Measurements from ENCODE around the gene IDH3G.

The IDH3G gene

DNA sequence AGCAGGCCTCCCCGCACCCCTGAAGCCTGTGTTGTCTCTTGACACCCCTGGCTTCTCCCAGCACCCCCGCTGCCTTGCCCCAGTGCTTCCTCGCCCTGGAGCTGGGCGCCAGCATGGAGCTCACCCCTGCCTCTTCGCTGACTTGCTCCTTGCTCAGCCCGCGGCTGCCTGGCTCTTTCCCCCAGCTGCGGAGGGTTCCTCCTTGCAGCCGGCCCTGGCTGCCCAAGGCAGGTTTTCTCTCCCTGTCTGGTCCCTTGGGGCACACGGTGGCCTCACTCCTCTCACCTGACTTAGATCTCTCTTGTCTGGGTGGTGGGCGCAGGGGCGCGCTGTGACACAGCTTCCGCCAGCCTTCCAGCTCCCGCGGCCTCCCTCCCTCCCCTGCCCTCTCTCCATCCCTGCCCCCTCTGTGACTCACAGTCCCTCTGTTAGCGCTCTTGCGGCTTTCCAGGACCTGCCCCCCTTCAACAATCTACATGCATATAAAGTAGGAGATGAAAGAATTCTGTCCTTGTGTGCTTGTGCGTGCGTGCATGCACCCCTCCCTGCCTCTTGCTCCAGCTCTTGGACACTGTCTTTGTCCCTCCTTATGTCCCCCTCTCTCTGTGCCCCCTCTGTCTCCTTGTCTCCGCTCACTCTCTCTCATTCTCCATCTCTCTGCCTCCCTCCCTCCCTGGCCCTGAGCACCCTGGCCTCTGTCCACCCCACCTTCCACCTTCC lies 27.9 kb downstream of the IDH3G start (continued):
- TF ChIP-seq, protein P1, sequence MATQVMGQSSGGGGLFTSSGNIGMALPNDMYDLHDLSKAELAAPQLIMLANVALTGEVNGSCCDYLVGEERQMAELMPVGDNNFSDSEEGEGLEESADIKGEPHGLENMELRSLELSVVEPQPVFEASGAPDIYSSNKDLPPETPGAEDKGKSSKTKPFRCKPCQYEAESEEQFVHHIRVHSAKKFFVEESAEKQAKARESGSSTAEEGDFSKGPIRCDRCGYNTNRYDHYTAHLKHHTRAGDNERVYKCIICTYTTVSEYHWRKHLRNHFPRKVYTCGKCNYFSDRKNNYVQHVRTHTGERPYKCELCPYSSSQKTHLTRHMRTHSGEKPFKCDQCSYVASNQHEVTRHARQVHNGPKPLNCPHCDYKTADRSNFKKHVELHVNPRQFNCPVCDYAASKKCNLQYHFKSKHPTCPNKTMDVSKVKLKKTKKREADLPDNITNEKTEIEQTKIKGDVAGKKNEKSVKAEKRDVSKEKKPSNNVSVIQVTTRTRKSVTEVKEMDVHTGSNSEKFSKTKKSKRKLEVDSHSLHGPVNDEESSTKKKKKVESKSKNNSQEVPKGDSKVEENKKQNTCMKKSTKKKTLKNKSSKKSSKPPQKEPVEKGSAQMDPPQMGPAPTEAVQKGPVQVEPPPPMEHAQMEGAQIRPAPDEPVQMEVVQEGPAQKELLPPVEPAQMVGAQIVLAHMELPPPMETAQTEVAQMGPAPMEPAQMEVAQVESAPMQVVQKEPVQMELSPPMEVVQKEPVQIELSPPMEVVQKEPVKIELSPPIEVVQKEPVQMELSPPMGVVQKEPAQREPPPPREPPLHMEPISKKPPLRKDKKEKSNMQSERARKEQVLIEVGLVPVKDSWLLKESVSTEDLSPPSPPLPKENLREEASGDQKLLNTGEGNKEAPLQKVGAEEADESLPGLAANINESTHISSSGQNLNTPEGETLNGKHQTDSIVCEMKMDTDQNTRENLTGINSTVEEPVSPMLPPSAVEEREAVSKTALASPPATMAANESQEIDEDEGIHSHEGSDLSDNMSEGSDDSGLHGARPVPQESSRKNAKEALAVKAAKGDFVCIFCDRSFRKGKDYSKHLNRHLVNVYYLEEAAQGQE (tag by site-specific recombination; IDR thresholded peaks at IDR 0.05), result no peak
- TF ChIP-seq SCRT1 (tag by site-specific recombination; IDR thresholded peaks at IDR 0.05; ENCODE audit: borderline replicate concordance), result no peak
- no peak for TF ChIP-seq SALL2 (tag by site-specific recombination; IDR thresholded peaks at IDR 0.05; ENCODE audit: borderline replicate concordance)
- TF ChIP-seq ZNF416 (tag by site-specific recombination; IDR thresholded peaks at IDR 0.05), result no peak
- TF ChIP-seq EGR2 (tag by site-specific recombination; IDR thresholded peaks at IDR 0.05; ENCODE audit: low read depth), result no peak
- TF ChIP-seq ZBTB7A (tag by site-specific recombination; IDR thresholded peaks at IDR 0.05; ENCODE audit: low read depth), result no peak
- TF ChIP-seq ZNF660 (tag by site-specific recombination; IDR thresholded peaks at IDR 0.05), result no peak
- TF ChIP-seq, protein P2, sequence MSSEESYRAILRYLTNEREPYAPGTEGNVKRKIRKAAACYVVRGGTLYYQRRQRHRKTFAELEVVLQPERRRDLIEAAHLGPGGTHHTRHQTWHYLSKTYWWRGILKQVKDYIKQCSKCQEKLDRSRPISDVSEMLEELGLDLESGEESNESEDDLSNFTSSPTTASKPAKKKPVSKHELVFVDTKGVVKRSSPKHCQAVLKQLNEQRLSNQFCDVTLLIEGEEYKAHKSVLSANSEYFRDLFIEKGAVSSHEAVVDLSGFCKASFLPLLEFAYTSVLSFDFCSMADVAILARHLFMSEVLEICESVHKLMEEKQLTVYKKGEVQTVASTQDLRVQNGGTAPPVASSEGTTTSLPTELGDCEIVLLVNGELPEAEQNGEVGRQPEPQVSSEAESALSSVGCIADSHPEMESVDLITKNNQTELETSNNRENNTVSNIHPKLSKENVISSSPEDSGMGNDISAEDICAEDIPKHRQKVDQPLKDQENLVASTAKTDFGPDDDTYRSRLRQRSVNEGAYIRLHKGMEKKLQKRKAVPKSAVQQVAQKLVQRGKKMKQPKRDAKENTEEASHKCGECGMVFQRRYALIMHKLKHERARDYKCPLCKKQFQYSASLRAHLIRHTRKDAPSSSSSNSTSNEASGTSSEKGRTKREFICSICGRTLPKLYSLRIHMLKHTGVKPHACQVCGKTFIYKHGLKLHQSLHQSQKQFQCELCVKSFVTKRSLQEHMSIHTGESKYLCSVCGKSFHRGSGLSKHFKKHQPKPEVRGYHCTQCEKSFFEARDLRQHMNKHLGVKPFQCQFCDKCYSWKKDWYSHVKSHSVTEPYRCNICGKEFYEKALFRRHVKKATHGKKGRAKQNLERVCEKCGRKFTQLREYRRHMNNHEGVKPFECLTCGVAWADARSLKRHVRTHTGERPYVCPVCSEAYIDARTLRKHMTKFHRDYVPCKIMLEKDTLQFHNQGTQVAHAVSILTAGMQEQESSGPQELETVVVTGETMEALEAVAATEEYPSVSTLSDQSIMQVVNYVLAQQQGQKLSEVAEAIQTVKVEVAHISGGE (tag by site-specific recombination; conservative IDR thresholded peaks at IDR 0.05; ENCODE audit: low read depth), result no peak
- no peak for TF ChIP-seq MZF1 (tag by site-specific recombination; IDR thresholded peaks at IDR 0.05; ENCODE audit: borderline replicate concordance)
- no peak for TF ChIP-seq ZNF561 (tag by site-specific recombination; IDR thresholded peaks at IDR 0.05; ENCODE audit: borderline replicate concordance)
- TF ChIP-seq ZNF140 (tag by site-specific recombination; IDR thresholded peaks at IDR 0.05), result no peak
- TF ChIP-seq ZNF24 (tag by site-specific recombination; IDR thresholded peaks at IDR 0.05), result no peak
- 0 out of 2 replicates have a peak, but pooled peaks have one; percentile 23 for TF ChIP-seq ZFP69B (tag by site-specific recombination; IDR thresholded peaks at IDR 0.05)
- TF ChIP-seq ZNF548 (tag by site-specific recombination; IDR thresholded peaks at IDR 0.05), result no peak
- TF ChIP-seq, protein P3, sequence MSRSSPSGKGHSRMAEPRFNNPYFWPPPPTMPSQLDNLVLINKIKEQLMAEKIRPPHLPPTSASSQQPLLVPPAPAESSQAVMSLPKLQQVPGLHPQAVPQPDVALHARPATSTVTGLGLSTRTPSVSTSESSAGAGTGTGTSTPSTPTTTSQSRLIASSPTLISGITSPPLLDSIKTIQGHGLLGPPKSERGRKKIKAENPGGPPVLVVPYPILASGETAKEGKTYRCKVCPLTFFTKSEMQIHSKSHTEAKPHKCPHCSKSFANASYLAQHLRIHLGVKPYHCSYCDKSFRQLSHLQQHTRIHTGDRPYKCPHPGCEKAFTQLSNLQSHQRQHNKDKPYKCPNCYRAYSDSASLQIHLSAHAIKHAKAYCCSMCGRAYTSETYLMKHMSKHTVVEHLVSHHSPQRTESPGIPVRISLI (tag by site-specific recombination; IDR thresholded peaks at IDR 0.05), result no peak
- TF ChIP-seq ZNF48 (tag by site-specific recombination; IDR thresholded peaks at IDR 0.05), result no peak
- TF ChIP-seq ZIC2 (tag by site-specific recombination; IDR thresholded peaks at IDR 0.05), result peak; percentile 77; the same call in 1 of the 2 replicates
- TF ChIP-seq ZNF366 (tag by site-specific recombination; conservative IDR thresholded peaks at IDR 0.05), result peak; percentile 79
- no peak for TF ChIP-seq ZNF747 (tag by site-specific recombination; IDR thresholded peaks at IDR 0.05)
- TF ChIP-seq ZNF10 (tag by site-specific recombination; IDR thresholded peaks at IDR 0.05), result no peak
- TF ChIP-seq ZNF37A (tag by site-specific recombination; IDR thresholded peaks at IDR 0.05), result no peak
- TF ChIP-seq ZNF600 (tag by site-specific recombination; IDR thresholded peaks at IDR 0.05), result peak; percentile 57; the same call in 1 of the 2 replicates
- TF ChIP-seq, protein P4, sequence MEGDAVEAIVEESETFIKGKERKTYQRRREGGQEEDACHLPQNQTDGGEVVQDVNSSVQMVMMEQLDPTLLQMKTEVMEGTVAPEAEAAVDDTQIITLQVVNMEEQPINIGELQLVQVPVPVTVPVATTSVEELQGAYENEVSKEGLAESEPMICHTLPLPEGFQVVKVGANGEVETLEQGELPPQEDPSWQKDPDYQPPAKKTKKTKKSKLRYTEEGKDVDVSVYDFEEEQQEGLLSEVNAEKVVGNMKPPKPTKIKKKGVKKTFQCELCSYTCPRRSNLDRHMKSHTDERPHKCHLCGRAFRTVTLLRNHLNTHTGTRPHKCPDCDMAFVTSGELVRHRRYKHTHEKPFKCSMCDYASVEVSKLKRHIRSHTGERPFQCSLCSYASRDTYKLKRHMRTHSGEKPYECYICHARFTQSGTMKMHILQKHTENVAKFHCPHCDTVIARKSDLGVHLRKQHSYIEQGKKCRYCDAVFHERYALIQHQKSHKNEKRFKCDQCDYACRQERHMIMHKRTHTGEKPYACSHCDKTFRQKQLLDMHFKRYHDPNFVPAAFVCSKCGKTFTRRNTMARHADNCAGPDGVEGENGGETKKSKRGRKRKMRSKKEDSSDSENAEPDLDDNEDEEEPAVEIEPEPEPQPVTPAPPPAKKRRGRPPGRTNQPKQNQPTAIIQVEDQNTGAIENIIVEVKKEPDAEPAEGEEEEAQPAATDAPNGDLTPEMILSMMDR (tag by site-specific recombination; IDR thresholded peaks at IDR 0.05), result no peak
- TF ChIP-seq ZNF830 (tag by site-specific recombination; IDR thresholded peaks at IDR 0.05; ENCODE audit: low read depth), result no peak
- TF ChIP-seq ZBTB48 (tag by site-specific recombination; IDR thresholded peaks at IDR 0.05), result peak; percentile 71; the same call in 1 of the 2 replicates
- TF ChIP-seq ZNF266 (tag by site-specific recombination; IDR thresholded peaks at IDR 0.05; ENCODE audit: low read depth), result no peak
- no peak for TF ChIP-seq GLI4 (tag by site-specific recombination; IDR thresholded peaks at IDR 0.05)
- TF ChIP-seq ZBTB17 (tag by site-specific recombination; IDR thresholded peaks at IDR 0.05), result peak; percentile 69
- TF ChIP-seq ZNF426 (tag by site-specific recombination; IDR thresholded peaks at IDR 0.05), result no peak
- TF ChIP-seq ZNF112 (tag by site-specific recombination; IDR thresholded peaks at IDR 0.05), result no peak
- TF ChIP-seq KLF10 (tag by site-specific recombination; IDR thresholded peaks at IDR 0.05), result no peak
- TF ChIP-seq ZNF670 (tag by site-specific recombination; IDR thresholded peaks at IDR 0.05; ENCODE audit: low read depth), result no peak

Measured in HEK293 (cell line).